Stimulated activated CD8-positive, alpha-beta memory T cell treated with anti-CD3 and anti-CD28 coated beads, Interleukin-7, amount 100 ng/mL, for 1 hour (primary cell): ENCODE measurements around the gene LIG1.

Experiments
- DNase-seq, 2 donors: peaks; one replicate each; pipeline ENCODE4 v3.0.0-alpha.2; 2020; ENCODE audit warnings: low read depth in 2 of 2

Gene LIG1

GRCh38 chr19:48182434-48182833 lies 12.3 kb upstream of the LIG1 start:
- no peak for DNase-seq

- DNase-seq = no peak
Measured at GRCh38 chr19:48181505-48181904, 11.4 kb upstream of the LIG1 start.

- no peak for DNase-seq
Measured at GRCh38 chr19:48176226-48176625, 6.1 kb upstream of the LIG1 start.

GRCh38 chr19:48175578-48175977 lies 5.4 kb upstream of the LIG1 start:
- no peak for DNase-seq

GRCh38 chr19:48174445-48175030 lies 4.4 kb upstream of the LIG1 start:
- no peak for DNase-seq

GRCh38 chr19:48171710-48172109 lies 1.6 kb upstream of the LIG1 start:
- DNase-seq = no peak

GRCh38 chr19:48170817-48171347 lies 738 bp upstream of the LIG1 start:
- DNase-seq = no peak

GRCh38 chr19:48169578-48169938 lies 586 bp downstream of the LIG1 start:
- DNase-seq = peak; percentile 84 to 94

GRCh38 chr19:48168689-48169088 lies 1.5 kb downstream of the LIG1 start:
- no peak for DNase-seq

- no peak for DNase-seq
Measured at GRCh38 chr19:48158210-48158790, 11.8 kb downstream of the LIG1 start.

GRCh38 chr19:48154003-48154402 lies 16.1 kb downstream of the LIG1 start:
- DNase-seq = no peak

- peak; percentile 50 to 66 for DNase-seq
Measured at GRCh38 chr19:48152551-48152950, 17.6 kb downstream of the LIG1 start.

- DNase-seq = no peak
Measured at GRCh38 chr19:48149430-48149829, 20.7 kb downstream of the LIG1 start.

- DNase-seq = no peak
Measured at GRCh38 chr19:48148576-48148975, 21.6 kb downstream of the LIG1 start.

GRCh38 chr19:48147597-48148175 lies 22.5 kb downstream of the LIG1 start:
- DNase-seq = no peak

- DNase-seq = no peak
Measured at GRCh38 chr19:48139053-48139452, 31.1 kb downstream of the LIG1 start.

GRCh38 chr19:48137411-48137810 lies 32.7 kb downstream of the LIG1 start:
- DNase-seq = no peak

- no peak for DNase-seq
Measured at GRCh38 chr19:48136547-48136946, 33.6 kb downstream of the LIG1 start.

GRCh38 chr19:48135411-48135810 lies 34.7 kb downstream of the LIG1 start:
- DNase-seq = no peak

- no peak for DNase-seq
Measured at GRCh38 chr19:48133094-48133493, 37.0 kb downstream of the LIG1 start.

GRCh38 chr19:48127561-48127960 lies 42.6 kb downstream of the LIG1 start:
- no peak for DNase-seq

GRCh38 chr19:48123907-48124651 lies 46.1 kb downstream of the LIG1 start:
- no peak for DNase-seq

GRCh38 chr19:48122421-48122820 lies 47.7 kb downstream of the LIG1 start:
- no peak for DNase-seq
